NCI-H526 (cell line): ENCODE measurements around the gene CLMP.
"Not testable (repeated sequence)": the region's sequence is repeated elsewhere in the genome, so short reads cannot be mapped to it uniquely, and the experiment has no call there.

Experiments used
- DNase-seq, 2 experiments: peaks; one replicate each; lab custom pipeline; 2025; lab: John Stamatoyannopoulos, UW

CLMP gene

DNA sequence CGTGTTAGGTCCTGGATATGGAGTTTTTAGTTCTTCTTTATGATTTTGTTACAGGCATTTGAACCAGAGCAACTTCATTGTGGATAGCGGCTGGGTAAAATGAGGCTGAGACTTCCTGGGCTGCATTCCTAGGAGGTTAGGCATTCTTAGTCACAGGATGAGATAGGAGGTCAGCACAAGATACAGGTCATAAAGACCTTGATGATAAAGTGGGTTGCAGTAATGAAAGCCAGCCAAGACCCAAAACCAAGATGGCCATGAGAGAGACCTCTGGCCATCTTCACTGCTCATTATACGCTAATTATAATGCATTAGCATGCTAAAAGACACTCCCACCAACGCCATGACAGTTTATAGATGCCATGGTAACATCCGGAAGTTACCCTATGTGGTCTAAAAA is 23.4 kb upstream of the CLMP start:
- DNase-seq: no peak

DNA sequence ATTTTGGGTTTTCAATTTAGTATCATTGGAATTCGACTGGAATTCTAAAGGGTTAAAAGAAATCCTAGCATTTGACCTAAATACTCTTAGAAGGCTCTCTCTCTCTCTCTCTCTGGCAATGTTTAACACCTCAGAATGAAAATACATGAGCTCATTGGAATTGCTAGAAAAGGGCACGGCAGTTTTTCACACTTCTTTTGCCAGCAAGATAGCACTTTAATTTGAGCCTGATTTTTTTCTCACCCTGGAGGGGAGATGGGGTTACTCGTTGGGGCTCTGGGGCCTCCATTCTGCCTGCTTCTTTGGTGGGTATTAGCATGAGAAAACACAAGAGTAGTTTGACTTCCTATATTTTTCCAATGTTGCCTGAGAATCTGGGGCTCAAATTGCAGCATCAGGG is 22.8 kb upstream of the CLMP start:
- no peak for DNase-seq

DNA sequence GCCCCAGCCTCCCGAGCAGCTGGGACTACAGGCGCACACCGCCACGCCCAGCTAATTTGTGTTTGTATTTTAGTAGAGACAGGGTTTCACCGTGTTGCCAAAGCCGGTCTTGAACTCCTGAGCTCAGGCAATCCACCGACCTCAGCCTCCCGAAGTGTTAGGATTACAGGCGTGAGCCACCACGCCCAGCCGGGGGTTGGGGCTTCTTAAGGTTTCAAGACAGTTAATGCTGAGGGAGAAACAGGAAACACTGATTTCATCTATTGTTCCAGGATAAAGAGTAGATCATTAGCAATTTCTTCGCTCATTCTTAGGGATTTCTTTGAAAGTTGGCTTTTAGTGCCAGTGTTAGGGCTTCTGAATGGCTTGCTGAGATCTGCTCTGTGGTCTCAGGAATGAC is 21.2 kb upstream of the CLMP start:
- no peak for DNase-seq

- no peak for DNase-seq
Measured at GRCh38 chr11:123214940-123215339, 19.9 kb upstream of the CLMP start.

GRCh38 chr11:123214396-123214795 is 19.3 kb upstream of the CLMP start:
- no peak for DNase-seq

DNA sequence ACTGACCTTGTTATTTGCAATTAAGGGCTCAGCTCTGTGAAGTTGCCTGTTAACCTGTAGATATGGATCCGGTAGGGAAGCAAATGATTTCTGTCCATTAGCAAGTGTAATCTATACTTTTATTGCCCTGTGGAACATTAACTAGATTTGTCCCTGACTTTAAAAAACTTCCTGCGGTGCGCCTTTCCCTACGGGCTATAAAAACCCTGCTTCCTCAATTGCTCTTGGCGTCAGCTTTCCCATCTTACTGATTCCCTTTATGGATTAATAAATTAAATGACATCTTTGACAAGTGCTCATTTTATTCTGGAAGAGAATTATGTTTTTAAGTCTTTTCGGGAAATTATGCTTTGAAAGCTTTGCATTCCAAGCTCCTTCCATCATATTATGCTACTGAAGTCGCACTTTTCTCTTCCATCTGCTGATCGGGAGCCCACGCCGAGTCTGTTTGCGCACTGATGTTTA is 18.3 kb upstream of the CLMP start:
- DNase-seq: peak; percentile 26 to 28

- DNase-seq: no peak
Measured at GRCh38 chr11:123212406-123212805, 17.4 kb upstream of the CLMP start.

GRCh38 chr11:123211981-123212380 is 16.9 kb upstream of the CLMP start:
- no peak for DNase-seq

DNA sequence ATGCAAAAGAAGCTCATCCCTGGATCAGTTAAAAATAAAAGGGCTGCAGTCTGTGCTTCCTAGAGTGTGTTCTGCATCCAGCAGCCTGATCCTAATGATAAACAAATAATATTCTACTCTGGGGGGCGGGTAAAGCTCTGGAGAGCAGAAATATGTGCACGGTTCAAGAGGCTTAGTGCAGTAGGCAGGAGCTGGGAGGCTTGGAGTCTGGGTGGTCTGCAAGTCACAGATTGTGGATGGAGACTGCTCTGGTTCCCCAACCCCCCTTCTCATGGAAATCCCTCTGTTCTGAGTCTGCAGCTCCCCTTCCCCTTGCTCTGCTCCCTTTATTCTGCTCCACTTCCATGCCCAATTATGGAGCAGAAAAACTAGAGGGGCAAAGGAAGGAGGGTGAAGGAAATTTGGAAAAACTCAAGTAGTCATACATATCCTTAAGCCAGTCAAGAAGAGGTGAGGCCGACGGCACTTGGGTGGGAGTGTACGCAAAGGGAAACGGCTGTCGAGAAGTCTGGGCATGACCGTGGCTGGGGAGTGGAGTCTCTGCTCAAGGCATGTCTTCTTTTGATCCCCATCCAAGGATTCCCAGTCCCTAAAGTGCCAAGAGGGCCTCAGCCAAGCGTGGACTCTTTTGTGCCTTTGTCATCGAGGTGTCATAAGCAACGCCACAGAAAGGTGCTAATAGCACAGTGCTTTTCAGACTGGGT is 16.3 kb upstream of the CLMP start:
- peak; percentile 83 to 93 for DNase-seq

DNA sequence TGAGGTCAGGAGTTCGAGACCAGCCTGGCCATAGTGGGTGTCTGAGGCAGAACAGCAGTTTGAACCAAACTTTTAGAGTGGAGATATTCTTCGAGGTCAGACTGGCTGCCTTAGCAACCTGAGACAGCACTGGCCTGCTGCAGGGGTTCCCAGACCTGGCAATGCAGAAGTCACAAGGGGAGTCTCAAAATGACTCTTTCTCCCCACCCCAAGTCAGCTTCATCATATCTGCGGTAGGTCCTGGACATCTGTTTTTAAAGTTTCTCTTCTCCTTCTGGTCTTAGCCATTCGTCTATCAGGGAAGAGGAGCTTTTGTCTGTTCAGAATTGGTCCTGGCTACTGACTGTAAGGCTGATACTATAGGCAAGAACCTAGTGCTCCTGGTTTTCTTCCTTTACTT is 14.5 kb upstream of the CLMP start:
- DNase-seq: no peak

DNA sequence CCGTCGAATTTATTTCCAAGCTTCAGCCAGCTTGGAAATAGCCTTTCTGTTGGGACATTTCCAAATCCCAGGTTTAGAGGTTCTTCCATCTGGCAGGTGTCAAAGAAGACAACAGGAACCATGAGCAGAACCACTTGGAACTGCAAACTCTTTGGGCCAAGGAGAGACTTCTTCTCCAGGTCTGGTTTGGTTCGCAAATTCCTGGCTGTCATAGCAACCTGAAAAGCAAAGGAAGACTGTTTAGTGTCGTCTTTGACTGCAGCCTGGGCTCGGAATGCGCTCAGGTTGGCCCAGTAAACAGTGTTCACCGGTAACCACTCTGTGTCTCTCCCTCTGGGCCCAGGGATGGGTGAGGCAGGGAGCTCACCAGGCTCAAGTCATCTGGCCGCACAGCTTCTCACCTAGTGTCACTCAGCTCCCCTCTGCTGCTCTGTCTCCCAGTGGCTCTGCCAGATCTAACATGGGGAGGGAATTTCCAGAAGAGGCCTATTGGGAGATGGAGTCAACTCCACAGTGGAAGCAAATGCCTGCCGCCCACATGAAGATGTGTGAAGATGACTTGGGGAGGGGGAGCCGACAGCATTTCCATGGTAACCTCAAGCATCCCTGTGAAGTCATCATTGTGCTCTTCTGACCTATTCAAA is 11.9 kb upstream of the CLMP start:
- DNase-seq: no peak

- DNase-seq: not testable (repeated sequence)
Measured at GRCh38 chr11:123206055-123206454, 11.0 kb upstream of the CLMP start.

GRCh38 chr11:123203934-123204333 is 8.9 kb upstream of the CLMP start:
- DNase-seq: no peak

DNA sequence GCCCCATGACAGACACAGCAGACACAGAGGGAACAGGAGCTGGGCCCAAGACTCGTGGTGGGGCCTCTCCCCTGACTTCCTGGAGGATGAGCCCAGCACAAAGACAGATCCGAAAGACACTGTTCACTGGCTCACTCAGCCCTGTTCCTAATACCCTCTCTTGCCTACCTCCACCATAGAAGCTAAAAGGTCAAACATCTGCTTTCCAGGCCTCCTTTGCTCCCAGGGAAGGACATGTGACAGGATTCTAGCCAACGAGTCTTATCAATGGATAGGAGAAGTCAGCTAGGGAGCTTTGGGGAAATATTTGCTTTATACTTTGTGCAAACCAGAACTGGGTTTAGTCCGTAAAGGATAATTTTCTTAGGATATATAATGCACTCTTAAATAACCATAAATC is 8.4 kb upstream of the CLMP start:
- DNase-seq: no peak

DNA sequence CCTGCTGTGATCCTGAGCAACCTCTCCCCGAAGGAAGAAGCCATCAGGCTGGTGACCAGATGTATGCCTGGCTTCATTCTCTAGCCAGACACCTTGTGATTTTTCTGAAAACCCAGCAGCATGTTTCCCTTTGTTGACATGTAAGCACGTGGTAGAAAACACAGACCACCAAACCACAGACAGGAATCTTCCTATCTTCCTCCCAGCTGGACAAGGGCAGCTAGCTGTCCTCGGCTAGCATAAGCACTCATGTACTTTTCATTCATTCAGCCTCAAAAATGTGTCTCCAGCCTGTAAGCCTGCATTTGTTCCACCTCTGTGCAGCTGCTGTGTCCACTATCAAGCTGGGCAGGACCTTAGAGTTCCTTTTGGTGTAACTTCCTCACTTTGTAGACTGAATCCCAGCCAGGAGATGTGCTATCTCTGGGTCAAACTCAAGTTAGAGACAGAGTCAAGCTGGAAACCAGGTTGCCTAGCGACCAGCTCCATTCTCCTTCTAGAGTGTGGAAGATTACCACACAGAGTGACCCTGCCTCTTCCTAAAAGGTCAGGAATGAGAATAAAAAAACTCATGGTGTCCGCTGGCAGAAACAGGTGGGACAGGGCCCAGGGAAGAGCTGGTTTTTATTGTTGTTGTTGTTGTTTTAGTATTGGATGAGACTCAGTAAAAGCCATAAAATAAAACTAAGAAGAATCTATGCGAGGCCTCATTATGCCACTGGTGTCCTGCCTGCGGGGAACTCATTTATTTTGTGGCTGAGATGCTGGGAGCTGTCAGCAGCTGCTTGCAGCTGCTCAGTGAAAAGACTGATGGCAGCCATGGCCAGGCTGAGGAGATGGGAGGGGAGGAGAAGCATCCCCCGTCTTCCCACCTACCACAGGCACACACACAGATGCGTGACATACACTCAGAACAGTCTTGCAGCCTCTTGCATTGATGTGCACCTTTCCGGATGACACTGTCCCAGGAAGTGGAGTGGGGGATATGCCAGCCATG is 7.4 kb upstream of the CLMP start:
- no peak for DNase-seq

- no peak for DNase-seq
Measured at GRCh38 chr11:123200264-123200663, 5.2 kb upstream of the CLMP start.

GRCh38 chr11:123197711-123198110 is 2.7 kb upstream of the CLMP start:
- DNase-seq: no peak

GRCh38 chr11:123196060-123196714 is 1.1 kb upstream of the CLMP start:
- DNase-seq: no peak

GRCh38 chr11:123194337-123195187 is 486 bp downstream of the CLMP start:
- peak; percentile 56 to 87 for DNase-seq

- DNase-seq: no peak
Measured at GRCh38 chr11:123193742-123194141, 1.3 kb downstream of the CLMP start.

- no peak for DNase-seq
Measured at GRCh38 chr11:123191939-123192338, 3.1 kb downstream of the CLMP start.
